Keratinocyte (primary cell): Measurements from ENCODE around the gene CNNM4.

Experiments used
- CTCF ChIP-seq, 3 experiments: IDR thresholded peaks in 1 of 3; conservative IDR thresholded peaks in 1 of 3; optimal IDR thresholded peaks in 1 of 3; 2 replicates in 2 of 3; 3 replicates in 1 of 3; pipeline versions ENCODE3 to v1.5.1; 2011; ENCODE audit warnings: low read length in 3 of 3, mild to moderate bottlenecking in 3 of 3, moderate library complexity in 2 of 3, control low read depth in 1 of 3, inconsistent platforms in 1 of 3; ENCODE audit not compliant: insufficient read depth in 2 of 3; ENCODE audit errors: extremely low read depth in 1 of 3
- EZH2 ChIP-seq: IDR thresholded peaks from one replicate; pipeline ENCODE4 v1.6.1; 2012; ENCODE audit warnings: inconsistent platforms, mild to moderate bottlenecking, low read length, moderate library complexity

GRCh38 chr2:96838345-96839292 is 77.9 kb downstream of the CNNM4 start:
- TF ChIP-seq CTCF (optimal IDR thresholded peaks at IDR 0.05 in 1 of 3, IDR thresholded peaks at IDR 0.05 in 1 of 3, conservative IDR thresholded peaks at IDR 0.05 in 1 of 3; ENCODE audit: extremely low read depth in 1 of 3, insufficient read depth in 2 of 3, low read length in 3 of 3) (no peak), EZH2 (no peak)
